NT2/D1 (cell line): ENCODE results near the gene AKNA.

Experiments
- DNase-seq: peaks from one replicate; pipeline ENCODE4 v3.0.0-alpha.2; 2011; ENCODE audit warnings: low read depth, low spot score
- H3K27me3 ChIP-seq: 2 replicates; pipeline ENCODE4 v1.6.0; 2011; ENCODE audit warnings: mild to moderate bottlenecking; ENCODE audit not compliant: insufficient read length, insufficient read depth
- H3K36me3 ChIP-seq: 2 replicates; pipeline ENCODE4 v1.6.1; 2011; ENCODE audit warnings: mild to moderate bottlenecking, low read length, mixed read lengths; ENCODE audit not compliant: insufficient read depth, insufficient read length
- H3K4me1 ChIP-seq: 2 replicates; pipeline ENCODE4 v1.5.1; 2011; ENCODE audit not compliant: insufficient read depth, insufficient read length
- H3K4me3 ChIP-seq: 2 replicates; pipeline ENCODE4 v1.5.1; 2011; ENCODE audit warnings: low read depth; ENCODE audit not compliant: insufficient read length
- H3K9ac ChIP-seq: 2 replicates; pipeline ENCODE4 v1.6.0; 2011; ENCODE audit warnings: low read depth; ENCODE audit not compliant: insufficient read length
- H3K9me3 ChIP-seq: 2 replicates; pipeline ENCODE4 v1.5.1; 2011; ENCODE audit warnings: mild to moderate bottlenecking, low read length; ENCODE audit not compliant: insufficient read depth
- SUZ12 ChIP-seq: IDR thresholded peaks from 2 replicates; pipeline ENCODE4 v1.6.1; 2011; ENCODE audit not compliant: insufficient read length, insufficient read depth; ENCODE audit errors: extremely low read depth
- YY1 ChIP-seq: IDR thresholded peaks from 2 replicates; pipeline ENCODE4 v1.6.1; 2011; ENCODE audit not compliant: insufficient read length, insufficient read depth
- ZNF274 ChIP-seq: IDR thresholded peaks from 2 replicates; pipeline ENCODE4 v1.6.1; 2011; ENCODE audit warnings: mild to moderate bottlenecking, low read depth, low read length

Gene AKNA

DNA sequence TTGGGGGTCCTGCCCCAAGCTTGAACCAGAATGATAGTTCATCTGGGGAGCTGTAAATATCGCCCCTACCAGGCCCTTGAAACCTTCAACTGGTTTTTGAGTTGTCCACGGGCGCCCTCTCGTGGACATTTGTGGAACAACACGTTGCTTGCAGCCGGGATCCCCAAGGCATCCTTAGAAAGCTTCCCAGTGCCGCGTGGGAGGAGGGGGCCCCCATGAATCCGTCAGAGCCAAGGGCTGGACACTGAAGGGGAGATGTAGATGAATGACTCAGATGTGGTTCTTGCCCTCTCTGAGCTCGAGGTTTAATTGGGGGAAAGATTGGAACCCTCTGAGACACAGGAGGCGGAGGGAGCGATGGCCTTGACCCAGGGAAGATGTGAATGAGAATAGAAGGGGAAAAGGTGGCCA, 96.7 kb downstream of the AKNA start:
- Histone ChIP-seq H3K36me3 (peaks cover 76% of the 10 kb centered on the region), H3K27me3 (no peaks in the 10 kb centered on the region), H3K9me3 (peaks cover 11% of the 10 kb centered on the region), H3K4me3 (no peak overlapping the region), H3K4me1 (peaks cover 12% of the 10 kb centered on the region), H3K9ac (no peak overlapping the region)
- no peak for TF ChIP-seq YY1
- no peak for TF ChIP-seq SUZ12
- TF ChIP-seq ZNF274, result no peak
- peak; percentile 55 for DNase-seq

DNA sequence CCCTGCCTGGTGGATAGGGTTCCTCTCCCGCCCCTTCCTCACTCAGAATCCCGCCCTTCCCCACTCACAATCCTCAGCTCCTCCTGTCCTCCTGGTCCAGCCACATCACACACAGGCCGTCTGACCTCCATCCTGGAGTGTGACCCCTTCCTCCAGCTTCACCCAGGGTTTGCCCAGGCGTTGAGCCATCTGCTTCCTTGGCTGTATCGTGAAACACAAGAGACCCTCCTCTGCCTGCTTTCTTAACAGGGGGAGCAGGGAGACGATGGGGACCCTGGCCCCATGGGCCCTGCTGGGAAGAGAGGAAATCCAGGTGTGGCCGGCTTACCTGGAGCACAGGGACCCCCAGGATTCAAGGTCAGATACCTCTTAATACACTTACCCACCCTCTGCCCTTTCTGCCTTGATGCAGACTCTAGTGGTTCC, 97.2 kb downstream of the AKNA start:
- Histone ChIP-seq H3K4me3 (no peak overlapping the region), H3K36me3 (peaks cover 77% of the 10 kb centered on the region), H3K27me3 (no peaks in the 10 kb centered on the region), H3K9ac (no peak overlapping the region), H3K4me1 (peaks cover 16% of the 10 kb centered on the region), H3K9me3 (peaks cover 11% of the 10 kb centered on the region)
- no peak for TF ChIP-seq YY1
- no peak for TF ChIP-seq ZNF274
- TF ChIP-seq SUZ12, result no peak
- no peak for DNase-seq

GRCh38 chr9:114289571-114290481, 98.0 kb downstream of the AKNA start:
- peaks cover 6% of the 10 kb centered on the region for H3K9me3 ChIP-seq
- peaks cover 23% of the 10 kb centered on the region for H3K4me1 ChIP-seq
- TF ChIP-seq ZNF274, result no peak
- no peak for TF ChIP-seq YY1
- TF ChIP-seq SUZ12, result no peak
- peaks cover 76% of the 10 kb centered on the region for H3K36me3 ChIP-seq
- H3K9ac ChIP-seq, result peak overlapping the region; percentile 5
- H3K27me3 ChIP-seq, result no peaks in the 10 kb centered on the region
- DNase-seq, result no peak
- H3K4me3 ChIP-seq, result no peak overlapping the region

GRCh38 chr9:114289106-114289505, 98.7 kb downstream of the AKNA start:
- no peak overlapping the region for H3K4me3 ChIP-seq
- DNase-seq, result no peak
- H3K36me3 ChIP-seq, result peaks cover 76% of the 10 kb centered on the region
- peaks cover 23% of the 10 kb centered on the region for H3K4me1 ChIP-seq
- H3K27me3 ChIP-seq, result no peaks in the 10 kb centered on the region
- H3K9ac ChIP-seq, result no peak overlapping the region
- TF ChIP-seq SUZ12 (no peak), ZNF274 (no peak), YY1 (no peak)
- H3K9me3 ChIP-seq, result no peaks in the 10 kb centered on the region

GRCh38 chr9:114288193-114289091, 99.3 kb downstream of the AKNA start:
- Histone ChIP-seq H3K4me3 (no peak overlapping the region), H3K36me3 (peaks cover 79% of the 10 kb centered on the region), H3K9me3 (no peaks in the 10 kb centered on the region), H3K9ac (peak overlapping the region; percentile 46), H3K4me1 (peaks cover 23% of the 10 kb centered on the region), H3K27me3 (no peaks in the 10 kb centered on the region)
- peak; percentile 40 for DNase-seq
- TF ChIP-seq SUZ12 (no peak), YY1 (no peak), ZNF274 (no peak)

DNA sequence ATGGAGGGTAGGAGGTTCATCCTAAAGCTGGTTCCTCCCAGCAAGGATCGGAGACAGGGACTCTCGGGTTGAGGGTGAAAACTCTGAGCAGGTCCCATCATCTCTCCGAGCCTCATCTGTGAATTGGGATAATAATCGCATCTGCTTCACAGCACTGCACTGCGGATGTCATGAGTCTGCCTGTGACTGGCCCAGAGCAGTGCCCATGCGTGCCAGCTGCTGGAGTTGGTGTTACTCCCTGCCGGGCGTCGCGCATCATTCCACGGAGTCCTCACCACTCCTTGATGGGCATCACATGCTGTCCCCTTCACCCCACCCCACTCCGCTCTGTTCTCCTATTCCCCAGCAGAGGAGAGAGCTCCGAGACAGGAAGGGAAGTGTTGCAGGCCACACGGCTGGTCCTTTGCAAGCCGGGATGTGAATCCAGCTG, 100.0 kb downstream of the AKNA start:
- Histone ChIP-seq H3K36me3 (peaks cover 76% of the 10 kb centered on the region), H3K9ac (peak overlapping the region; percentile 46), H3K4me1 (peaks cover 23% of the 10 kb centered on the region), H3K27me3 (no peaks in the 10 kb centered on the region), H3K4me3 (no peak overlapping the region), H3K9me3 (no peaks in the 10 kb centered on the region)
- no peak for DNase-seq
- TF ChIP-seq ZNF274, result no peak
- no peak for TF ChIP-seq SUZ12
- TF ChIP-seq YY1, result no peak
